Endodermal cell (in vitro differentiated cells): Measurements from ENCODE around the gene CDC14A. TPM values are rescaled to one million over a fixed set of nuclear protein-coding genes. Genes with fewer than 3 reads are reported as not detected.

ENCODE experiments used
- DNase-seq: peaks from one replicate; pipeline ENCODE4 v3.0.0-alpha.2; 2017
- H3K27ac ChIP-seq: 2 replicates; pipeline ENCODE4 v1.5.1; 2013; ENCODE audit warnings: mild to moderate bottlenecking, low read depth, low read length, moderate library complexity
- H3K27me3 ChIP-seq: 2 replicates; pipeline ENCODE4 v1.6.1; 2013; ENCODE audit warnings: mild to moderate bottlenecking, low read length, moderate library complexity; ENCODE audit not compliant: insufficient read depth, control insufficient read depth, poor library complexity, severe bottlenecking
- H3K36me3 ChIP-seq: 2 replicates; pipeline ENCODE4 v1.7.0; 2013; ENCODE audit warnings: mild to moderate bottlenecking, low read length, moderate library complexity; ENCODE audit not compliant: control insufficient read depth, insufficient read depth
- H3K4me1 ChIP-seq: one replicate; pipeline ENCODE4 v1.7.0; 2013; ENCODE audit warnings: low read length; ENCODE audit not compliant: control insufficient read depth, insufficient read depth
- H3K4me3 ChIP-seq: 2 replicates; pipeline ENCODE4 v1.5.1; 2013; ENCODE audit warnings: mild to moderate bottlenecking, low read length, moderate library complexity
- H3K9ac ChIP-seq: 2 replicates; pipeline ENCODE4 v1.6.1; 2013; ENCODE audit warnings: mild to moderate bottlenecking, low read length, moderate library complexity; ENCODE audit not compliant: poor library complexity, severe bottlenecking; ENCODE audit errors: extremely low read depth
- H3K9me3 ChIP-seq: 2 replicates; pipeline ENCODE4 v1.6.1; 2013; ENCODE audit warnings: mild to moderate bottlenecking, low read length, moderate library complexity; ENCODE audit not compliant: control insufficient read depth
- H3K27ac Mint-ChIP-seq: 2 replicates; pipeline ENCODE4 v1.8.0; 2020; ENCODE audit warnings: mixed read lengths
- H3K27me3 Mint-ChIP-seq: 2 replicates; pipeline ENCODE4 v1.8.0; 2021; ENCODE audit warnings: mild to moderate bottlenecking, mixed read lengths; ENCODE audit not compliant: insufficient read depth
- H3K36me3 Mint-ChIP-seq: 2 replicates; pipeline ENCODE4 v1.8.0; 2020; ENCODE audit warnings: low read depth, mixed read lengths
- H3K4me1 Mint-ChIP-seq: 2 replicates; pipeline ENCODE4 v1.8.0; 2020; ENCODE audit warnings: mixed read lengths
- H3K4me3 Mint-ChIP-seq: 2 replicates; pipeline ENCODE4 v1.8.0; 2020; ENCODE audit warnings: mild to moderate bottlenecking, moderate library complexity, mixed read lengths
- H3K9me3 Mint-ChIP-seq: 2 replicates; pipeline ENCODE4 v1.8.0; 2020; ENCODE audit warnings: mild to moderate bottlenecking, mixed read lengths
- WGBS, 2 experiments: methylation state at CpG; one replicate each; pipeline versions ENCODE4 v1.1.5 to v1.1.7; 2013; ENCODE audit warnings: missing lambda C conversion rate in 2 of 2, mixed read lengths in 1 of 2; ENCODE audit not compliant: insufficient coverage in 1 of 2, insufficient read length in 1 of 2; 5-methylcytosine and 5-hydroxymethylcytosine counted together
- total RNA-seq, 2 donors: library from RNA; stranded (reverse); fragmentation: NEBNext Ultra II Directional in 1 of 2; extraction: Animal tissue kit (Norgen Biotek cat#: 25700) in 1 of 2; gene quantifications; 2 replicates in 1 of 2; 3 replicates in 1 of 2; pipeline ENCODE4 v1.2.1, GENCODE V29; 2021
- TF ChIP-seq, protein P1 (sequence below): fragments of 200-600 bp; sonication (generic); conservative IDR thresholded peaks from 2 replicates; pipeline ENCODE4 v1.5.0; 2021; ENCODE audit warnings: antibody characterized with exemption, mild to moderate bottlenecking

Gene CDC14A
- total RNA-seq, 2 donors from 2014 or later = 14.5 to 17.6 TPM

DNA sequence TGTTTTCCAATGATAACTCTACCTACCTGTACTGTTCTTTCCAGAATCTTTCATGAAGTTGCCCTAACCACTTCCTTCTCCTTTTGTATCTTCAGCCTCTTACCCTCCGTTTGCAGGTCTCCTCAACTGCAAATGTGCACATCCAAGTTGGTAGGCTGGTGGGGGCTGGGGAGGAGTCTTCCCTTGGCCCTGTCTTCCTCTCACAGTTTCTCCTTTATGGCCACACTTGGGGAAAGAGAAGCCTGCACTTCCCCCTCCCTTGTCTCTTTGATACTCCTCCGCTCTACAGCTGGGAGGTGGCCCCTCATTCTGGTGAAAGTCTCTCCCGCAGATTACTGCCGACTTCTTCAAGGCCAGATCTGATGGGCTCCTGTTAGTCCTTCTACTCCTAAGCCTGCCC lies 158.8 kb downstream of the CDC14A start:
- H3K27ac ChIP-seq = no peak overlapping the region
- Mint-ChIP-seq H3K4me3 (no peak overlapping the region), H3K4me1 (no peaks in the 10 kb centered on the region), H3K36me3 (peaks cover 9% of the 10 kb centered on the region), H3K27ac (no peak overlapping the region), H3K27me3 (no peaks in the 10 kb centered on the region), H3K9me3 (no peaks in the 10 kb centered on the region)
- H3K9me3 ChIP-seq = no peaks in the 10 kb centered on the region
- H3K36me3 ChIP-seq = peaks cover 34% of the 10 kb centered on the region
- H3K9ac ChIP-seq = no peak overlapping the region
- no peaks in the 10 kb centered on the region for H3K27me3 ChIP-seq
- no peak overlapping the region for H3K4me3 ChIP-seq
- 91 to 97% methylated on average over 3 to 4 of the region's 4 CpGs for WGBS, 2 experiments
- no peaks in the 10 kb centered on the region for H3K4me1 ChIP-seq
- TF ChIP-seq, protein P1, sequence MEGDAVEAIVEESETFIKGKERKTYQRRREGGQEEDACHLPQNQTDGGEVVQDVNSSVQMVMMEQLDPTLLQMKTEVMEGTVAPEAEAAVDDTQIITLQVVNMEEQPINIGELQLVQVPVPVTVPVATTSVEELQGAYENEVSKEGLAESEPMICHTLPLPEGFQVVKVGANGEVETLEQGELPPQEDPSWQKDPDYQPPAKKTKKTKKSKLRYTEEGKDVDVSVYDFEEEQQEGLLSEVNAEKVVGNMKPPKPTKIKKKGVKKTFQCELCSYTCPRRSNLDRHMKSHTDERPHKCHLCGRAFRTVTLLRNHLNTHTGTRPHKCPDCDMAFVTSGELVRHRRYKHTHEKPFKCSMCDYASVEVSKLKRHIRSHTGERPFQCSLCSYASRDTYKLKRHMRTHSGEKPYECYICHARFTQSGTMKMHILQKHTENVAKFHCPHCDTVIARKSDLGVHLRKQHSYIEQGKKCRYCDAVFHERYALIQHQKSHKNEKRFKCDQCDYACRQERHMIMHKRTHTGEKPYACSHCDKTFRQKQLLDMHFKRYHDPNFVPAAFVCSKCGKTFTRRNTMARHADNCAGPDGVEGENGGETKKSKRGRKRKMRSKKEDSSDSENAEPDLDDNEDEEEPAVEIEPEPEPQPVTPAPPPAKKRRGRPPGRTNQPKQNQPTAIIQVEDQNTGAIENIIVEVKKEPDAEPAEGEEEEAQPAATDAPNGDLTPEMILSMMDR = no peak
- DNase-seq = no peak

DNA sequence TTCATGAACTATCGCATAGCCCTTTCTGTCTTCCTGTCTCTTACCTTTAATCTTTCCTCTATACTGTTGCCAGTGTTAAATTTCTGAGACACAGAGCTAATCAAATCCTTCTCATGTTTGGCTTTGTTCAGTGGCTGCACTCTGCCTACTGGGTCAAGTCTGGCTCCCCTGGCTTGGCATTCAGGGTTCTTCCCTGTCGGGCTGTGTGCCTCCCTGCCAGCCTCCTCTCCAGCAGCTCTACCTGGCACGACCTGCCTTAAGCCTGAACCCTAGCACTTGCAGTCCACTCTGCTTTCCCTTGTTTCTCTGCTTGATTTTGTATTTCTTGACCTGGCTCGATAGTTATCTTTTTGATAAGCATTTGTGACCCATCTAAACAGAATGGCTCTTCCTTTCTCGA lies 159.5 kb downstream of the CDC14A start:
- Histone ChIP-seq H3K27me3 (no peaks in the 10 kb centered on the region), H3K4me3 (no peak overlapping the region), H3K9ac (no peak overlapping the region), H3K4me1 (no peaks in the 10 kb centered on the region), H3K27ac (no peak overlapping the region), H3K36me3 (peaks cover 27% of the 10 kb centered on the region), H3K9me3 (no peaks in the 10 kb centered on the region)
- DNase-seq = no peak
- WGBS, 2 experiments = 91 to 93% methylated on average over 5 of the region's 5 CpGs
- Mint-ChIP-seq H3K4me1 (no peaks in the 10 kb centered on the region), H3K9me3 (no peaks in the 10 kb centered on the region), H3K4me3 (no peak overlapping the region), H3K27ac (no peak overlapping the region), H3K36me3 (peaks cover 7% of the 10 kb centered on the region), H3K27me3 (no peaks in the 10 kb centered on the region)
- TF ChIP-seq, protein P1 = no peak

DNA sequence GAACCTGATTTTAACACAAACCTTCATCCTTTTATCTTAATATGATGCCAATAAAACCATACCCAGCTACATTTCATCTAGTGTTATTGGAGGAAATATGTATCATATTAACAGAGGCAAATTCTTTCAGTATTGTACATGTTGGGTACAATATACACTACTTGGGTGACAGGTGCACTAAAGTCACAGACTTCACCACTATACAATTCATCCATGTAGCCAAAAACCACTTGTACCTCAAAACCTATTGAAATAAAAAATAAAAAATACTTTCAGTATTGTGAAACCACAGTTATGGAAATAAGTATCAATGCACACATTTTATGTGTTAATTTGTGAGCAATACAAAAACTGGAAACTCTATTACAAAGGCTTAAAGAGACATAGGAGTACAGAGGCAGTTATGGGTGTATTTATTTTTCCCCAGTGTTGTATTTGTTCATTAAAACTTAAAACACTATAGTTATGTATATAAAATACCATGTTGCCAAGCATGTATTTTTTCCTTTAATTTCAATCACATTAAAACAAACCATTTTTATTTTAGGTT lies 160.6 kb downstream of the CDC14A start:
- Mint-ChIP-seq H3K9me3 (no peaks in the 10 kb centered on the region), H3K27me3 (no peaks in the 10 kb centered on the region), H3K27ac (no peak overlapping the region), H3K4me1 (no peaks in the 10 kb centered on the region), H3K4me3 (no peak overlapping the region), H3K36me3 (peaks cover 7% of the 10 kb centered on the region)
- Histone ChIP-seq H3K27me3 (no peaks in the 10 kb centered on the region), H3K27ac (no peak overlapping the region), H3K36me3 (peaks cover 31% of the 10 kb centered on the region), H3K9me3 (no peaks in the 10 kb centered on the region), H3K4me3 (no peak overlapping the region), H3K9ac (no peak overlapping the region), H3K4me1 (no peaks in the 10 kb centered on the region)
- TF ChIP-seq, protein P1 = no peak
- no peak for DNase-seq
